Measurements from ENCODE around the gene PIGS.

Gene PIGS

GRCh38 chr17:28547623-28548416 lies 23.5 kb downstream of the PIGS start:
- Histone ChIP-seq H3K27me3 (ENCODE audit: control insufficient read depth, insufficient read depth, low read length) (peaks cover 4% of the 10 kb centered on the region), H3K9ac (ENCODE audit: low read depth, low read length) (no peak overlapping the region), H3K4me1 (ENCODE audit: control insufficient read depth, insufficient read depth, low read length) (peaks cover 2% of the 10 kb centered on the region), H3K9me3 (ENCODE audit: control insufficient read depth, insufficient read depth, low read length) (no peaks in the 10 kb centered on the region), H3K4me3 (ENCODE audit: low read depth, low read length) (no peak overlapping the region), H3K36me3 (ENCODE audit: control insufficient read depth, insufficient read depth, low read length) (peaks cover 8% of the 10 kb centered on the region)

GRCh38 chr17:28547096-28547622 lies 24.2 kb downstream of the PIGS start:
- Histone ChIP-seq H3K4me3 (ENCODE audit: low read depth, low read length) (no peak overlapping the region), H3K36me3 (ENCODE audit: control insufficient read depth, insufficient read depth, low read length) (peaks cover 8% of the 10 kb centered on the region), H3K27me3 (ENCODE audit: control insufficient read depth, insufficient read depth, low read length) (peaks cover 4% of the 10 kb centered on the region), H3K9me3 (ENCODE audit: control insufficient read depth, insufficient read depth, low read length) (no peaks in the 10 kb centered on the region), H3K9ac (ENCODE audit: low read depth, low read length) (no peak overlapping the region), H3K4me1 (ENCODE audit: control insufficient read depth, insufficient read depth, low read length) (no peaks in the 10 kb centered on the region)

GRCh38 chr17:28545787-28546415 lies 25.4 kb downstream of the PIGS start:
- H3K9ac ChIP-seq (ENCODE audit: low read depth, low read length): no peak overlapping the region
- H3K4me1 ChIP-seq (ENCODE audit: control insufficient read depth, insufficient read depth, low read length): no peaks in the 10 kb centered on the region

GRCh38 chr17:28545141-28545503 lies 26.2 kb downstream of the PIGS start:
- Histone ChIP-seq H3K4me1 (ENCODE audit: control insufficient read depth, insufficient read depth, low read length) (no peaks in the 10 kb centered on the region), H3K4me3 (ENCODE audit: low read depth, low read length) (no peak overlapping the region), H3K9me3 (ENCODE audit: control insufficient read depth, insufficient read depth, low read length) (no peaks in the 10 kb centered on the region), H3K9ac (ENCODE audit: low read depth, low read length) (no peak overlapping the region), H3K27me3 (ENCODE audit: control insufficient read depth, insufficient read depth, low read length) (no peaks in the 10 kb centered on the region), H3K36me3 (ENCODE audit: control insufficient read depth, insufficient read depth, low read length) (peaks cover 8% of the 10 kb centered on the region)

More at GRCh38 chr17:28545787-28546415, 25.4 kb downstream of the PIGS start:
- H3K36me3 ChIP-seq (ENCODE audit: control insufficient read depth, insufficient read depth, low read length): peaks cover 8% of the 10 kb centered on the region
- no peaks in the 10 kb centered on the region for H3K27me3 ChIP-seq (ENCODE audit: control insufficient read depth, insufficient read depth, low read length)
- no peaks in the 10 kb centered on the region for H3K9me3 ChIP-seq (ENCODE audit: control insufficient read depth, insufficient read depth, low read length)
- H3K4me3 ChIP-seq (ENCODE audit: low read depth, low read length): no peak overlapping the region

- H3K4me1 ChIP-seq (ENCODE audit: control insufficient read depth, insufficient read depth, low read length): no peaks in the 10 kb centered on the region
- H3K36me3 ChIP-seq (ENCODE audit: control insufficient read depth, insufficient read depth, low read length): peaks cover 8% of the 10 kb centered on the region
- no peaks in the 10 kb centered on the region for H3K9me3 ChIP-seq (ENCODE audit: control insufficient read depth, insufficient read depth, low read length)
- no peaks in the 10 kb centered on the region for H3K27me3 ChIP-seq (ENCODE audit: control insufficient read depth, insufficient read depth, low read length)
- H3K4me3 ChIP-seq (ENCODE audit: low read depth, low read length): no peak overlapping the region
- H3K9ac ChIP-seq (ENCODE audit: low read depth, low read length): no peak overlapping the region
Observed at GRCh38 chr17:28544402-28545140, 26.8 kb downstream of the PIGS start.

- Histone ChIP-seq H3K27me3 (ENCODE audit: control insufficient read depth, insufficient read depth, low read length) (no peaks in the 10 kb centered on the region), H3K36me3 (ENCODE audit: control insufficient read depth, insufficient read depth, low read length) (peaks cover under 1% of the 10 kb centered on the region), H3K9ac (ENCODE audit: low read depth, low read length) (no peak overlapping the region), H3K9me3 (ENCODE audit: control insufficient read depth, insufficient read depth, low read length) (no peaks in the 10 kb centered on the region), H3K4me3 (ENCODE audit: low read depth, low read length) (no peak overlapping the region), H3K4me1 (ENCODE audit: control insufficient read depth, insufficient read depth, low read length) (no peaks in the 10 kb centered on the region)
Observed at GRCh38 chr17:28541439-28541838, 29.9 kb downstream of the PIGS start.

GRCh38 chr17:28540231-28540630 lies 31.1 kb downstream of the PIGS start:
- no peaks in the 10 kb centered on the region for H3K36me3 ChIP-seq (ENCODE audit: control insufficient read depth, insufficient read depth, low read length)
- no peaks in the 10 kb centered on the region for H3K27me3 ChIP-seq (ENCODE audit: control insufficient read depth, insufficient read depth, low read length)
- H3K4me1 ChIP-seq (ENCODE audit: control insufficient read depth, insufficient read depth, low read length): no peaks in the 10 kb centered on the region
- no peak overlapping the region for H3K4me3 ChIP-seq (ENCODE audit: low read depth, low read length)
- H3K9ac ChIP-seq (ENCODE audit: low read depth, low read length): no peak overlapping the region
- H3K9me3 ChIP-seq (ENCODE audit: control insufficient read depth, insufficient read depth, low read length): no peaks in the 10 kb centered on the region

GRCh38 chr17:28538296-28538895 lies 32.9 kb downstream of the PIGS start:
- Histone ChIP-seq H3K9ac (ENCODE audit: low read depth, low read length) (no peak overlapping the region), H3K27me3 (ENCODE audit: control insufficient read depth, insufficient read depth, low read length) (no peaks in the 10 kb centered on the region), H3K36me3 (ENCODE audit: control insufficient read depth, insufficient read depth, low read length) (no peaks in the 10 kb centered on the region), H3K9me3 (ENCODE audit: control insufficient read depth, insufficient read depth, low read length) (no peaks in the 10 kb centered on the region), H3K4me3 (ENCODE audit: low read depth, low read length) (no peak overlapping the region), H3K4me1 (ENCODE audit: control insufficient read depth, insufficient read depth, low read length) (no peaks in the 10 kb centered on the region)

GRCh38 chr17:28537219-28537610 lies 34.1 kb downstream of the PIGS start:
- Histone ChIP-seq H3K27me3 (ENCODE audit: control insufficient read depth, insufficient read depth, low read length) (no peaks in the 10 kb centered on the region), H3K36me3 (ENCODE audit: control insufficient read depth, insufficient read depth, low read length) (no peaks in the 10 kb centered on the region), H3K4me1 (ENCODE audit: control insufficient read depth, insufficient read depth, low read length) (no peaks in the 10 kb centered on the region), H3K9ac (ENCODE audit: low read depth, low read length) (no peak overlapping the region), H3K9me3 (ENCODE audit: control insufficient read depth, insufficient read depth, low read length) (no peaks in the 10 kb centered on the region), H3K4me3 (ENCODE audit: low read depth, low read length) (no peak overlapping the region)

- Histone ChIP-seq H3K36me3 (ENCODE audit: control insufficient read depth, insufficient read depth, low read length) (no peaks in the 10 kb centered on the region), H3K9ac (ENCODE audit: low read depth, low read length) (no peak overlapping the region), H3K4me3 (ENCODE audit: low read depth, low read length) (no peak overlapping the region), H3K27me3 (ENCODE audit: control insufficient read depth, insufficient read depth, low read length) (no peaks in the 10 kb centered on the region), H3K4me1 (ENCODE audit: control insufficient read depth, insufficient read depth, low read length) (no peaks in the 10 kb centered on the region), H3K9me3 (ENCODE audit: control insufficient read depth, insufficient read depth, low read length) (no peaks in the 10 kb centered on the region)
Observed at GRCh38 chr17:28536532-28537218, 34.6 kb downstream of the PIGS start.

GRCh38 chr17:28534740-28535375 lies 36.5 kb downstream of the PIGS start:
- Histone ChIP-seq H3K9ac (ENCODE audit: low read depth, low read length) (no peak overlapping the region), H3K4me1 (ENCODE audit: control insufficient read depth, insufficient read depth, low read length) (no peaks in the 10 kb centered on the region), H3K4me3 (ENCODE audit: low read depth, low read length) (no peak overlapping the region), H3K36me3 (ENCODE audit: control insufficient read depth, insufficient read depth, low read length) (no peaks in the 10 kb centered on the region), H3K9me3 (ENCODE audit: control insufficient read depth, insufficient read depth, low read length) (no peaks in the 10 kb centered on the region), H3K27me3 (ENCODE audit: control insufficient read depth, insufficient read depth, low read length) (no peaks in the 10 kb centered on the region)

Data from iPS-15b (cell line).